HepG2 (cell line): ENCODE data around the gene SRBD1. TPM values are rescaled to one million over a fixed set of nuclear protein-coding genes. Genes with fewer than 3 reads are reported as not detected.

Experiments used
- FOSL2 ChIP-seq: sonication (generic); formaldehyde crosslinking; IDR thresholded peaks from 2 replicates; pipeline ENCODE4 v1.4.0; 2020; ENCODE audit warnings: missing genetic modification reagents
- FOXO1 ChIP-seq: sonication (generic); formaldehyde crosslinking; IDR thresholded peaks from 2 replicates; pipeline ENCODE4 v1.4.0; 2020; ENCODE audit warnings: missing genetic modification reagents
- GZF1 ChIP-seq: sonication (generic); formaldehyde crosslinking; IDR thresholded peaks from 2 replicates; pipeline ENCODE4 v1.5.1; 2020; ENCODE audit warnings: mild to moderate bottlenecking, missing genetic modification reagents
- HCFC1 ChIP-seq: fragments of 150-350 bp; IDR thresholded peaks from 2 replicates; pipeline ENCODE4 v1.6.1; 2014; ENCODE audit warnings: low read depth, low read length
- JARID2 ChIP-seq: sonication (generic); formaldehyde crosslinking; IDR thresholded peaks from 2 replicates; pipeline ENCODE4 v1.8.1; 2023; ENCODE audit warnings: missing genetic modification reagents, inconsistent platforms; ENCODE audit not compliant: insufficient replicate concordance
- KLF11 ChIP-seq: IDR thresholded peaks from 2 replicates; pipeline ENCODE4 v1.6.1; 2016; ENCODE audit warnings: missing compliant biosample characterization
- PAWR ChIP-seq: sonication (generic); formaldehyde crosslinking; IDR thresholded peaks from 2 replicates; pipeline ENCODE4 v1.4.0; 2020; ENCODE audit warnings: missing genetic modification reagents, mild to moderate bottlenecking, borderline replicate concordance
- SYNCRIP ChIP-seq: fragments of 200-400 bp; formaldehyde crosslinking; IDR thresholded peaks from 2 replicates; pipeline ENCODE4 v1.6.1; 2018; ENCODE audit warnings: mild to moderate bottlenecking, low read depth, low read length; ENCODE audit not compliant: insufficient read depth
- YEATS2 ChIP-seq: sonication (generic); formaldehyde crosslinking; IDR thresholded peaks from 2 replicates; pipeline ENCODE4 v1.4.0; 2020; ENCODE audit warnings: missing genetic modification reagents, borderline replicate concordance
- ZFYVE20 ChIP-seq: sonication (generic); formaldehyde crosslinking; IDR thresholded peaks from 2 replicates; pipeline ENCODE4 v1.8.0; 2023; ENCODE audit warnings: low read depth, mild to moderate bottlenecking, moderate library complexity, missing genetic modification reagents, borderline replicate concordance
- ZKSCAN8 ChIP-seq: IDR thresholded peaks from 2 replicates; pipeline ENCODE4 v1.6.1; 2016; ENCODE audit warnings: borderline replicate concordance, missing genetic modification reagents, missing compliant biosample characterization
- ZNF24 ChIP-seq: fragments of 450-650 bp; IDR thresholded peaks from 2 replicates; pipeline ENCODE4 v1.6.1; 2017; ENCODE audit warnings: antibody characterized with exemption, mild to moderate bottlenecking
- ZNF83 ChIP-seq: sonication (generic); formaldehyde crosslinking; IDR thresholded peaks from 2 replicates; pipeline ENCODE4 v1.4.0; 2020; ENCODE audit warnings: missing genetic modification reagents, mild to moderate bottlenecking, borderline replicate concordance
- polyA plus RNA-seq, 8 experiments: library from polyadenylated mRNA; depleted of rRNA in 3 of 8; stranded (reverse) in 7 of 8; unstranded in 1 of 8; fragments of >200 nt; fragmentation: Illumina TruSeq in 4 of 8; extraction: Trizol in 4 of 8; gene quantifications; 2 replicates each; pipeline versions ENCODE4 v1.2.1 to v1.2.3, GENCODE V29; 2011 to 2016; ENCODE audit warnings: low read depth in 4 of 8, missing spikeins in 1 of 8, mixed read lengths in 1 of 8; ENCODE audit not compliant: insufficient read depth in 1 of 8
- total RNA-seq, 5 experiments: library from RNA; depleted of rRNA; stranded (reverse); fragments of >200 nt; fragmentation: Illumina TruSeq; extraction: Trizol; gene quantifications; 2 replicates each; pipeline ENCODE4 v1.2.3, GENCODE V29; 2016; ENCODE audit warnings: low read depth in 1 of 5
- TF ChIP-seq, protein P1 (sequence below): sonication (generic); formaldehyde crosslinking; IDR thresholded peaks from 2 replicates; pipeline ENCODE4 v1.4.0; 2020; ENCODE audit warnings: missing genetic modification reagents
- TF ChIP-seq, protein P2 (sequence below): sonication (generic); formaldehyde crosslinking; IDR thresholded peaks from 2 replicates; pipeline ENCODE4 v1.4.0; 2020; ENCODE audit warnings: missing genetic modification reagents
- TF ChIP-seq, protein P3 (sequence below): sonication (generic); formaldehyde crosslinking; IDR thresholded peaks from 2 replicates; pipeline ENCODE4 v1.8.1; 2022; ENCODE audit warnings: low read depth, mild to moderate bottlenecking, missing genetic modification reagents
- TF ChIP-seq, protein P4 (sequence below): sonication (generic); formaldehyde crosslinking; IDR thresholded peaks from 2 replicates; pipeline ENCODE4 v1.8.1; 2023; ENCODE audit warnings: missing genetic modification reagents, inconsistent platforms, borderline replicate concordance
- TF ChIP-seq, protein P5 (sequence below): IDR thresholded peaks from 2 replicates; pipeline ENCODE4 v1.6.1; 2012; ENCODE audit warnings: low read length, improper control_type of control experiment

Gene SRBD1
- total and polyA plus RNA-seq, 2 of the 13 experiments (the other 11 are each of a cell fraction or from before 2014, with no cell fraction given): 3.2 to 23.9 TPM

DNA sequence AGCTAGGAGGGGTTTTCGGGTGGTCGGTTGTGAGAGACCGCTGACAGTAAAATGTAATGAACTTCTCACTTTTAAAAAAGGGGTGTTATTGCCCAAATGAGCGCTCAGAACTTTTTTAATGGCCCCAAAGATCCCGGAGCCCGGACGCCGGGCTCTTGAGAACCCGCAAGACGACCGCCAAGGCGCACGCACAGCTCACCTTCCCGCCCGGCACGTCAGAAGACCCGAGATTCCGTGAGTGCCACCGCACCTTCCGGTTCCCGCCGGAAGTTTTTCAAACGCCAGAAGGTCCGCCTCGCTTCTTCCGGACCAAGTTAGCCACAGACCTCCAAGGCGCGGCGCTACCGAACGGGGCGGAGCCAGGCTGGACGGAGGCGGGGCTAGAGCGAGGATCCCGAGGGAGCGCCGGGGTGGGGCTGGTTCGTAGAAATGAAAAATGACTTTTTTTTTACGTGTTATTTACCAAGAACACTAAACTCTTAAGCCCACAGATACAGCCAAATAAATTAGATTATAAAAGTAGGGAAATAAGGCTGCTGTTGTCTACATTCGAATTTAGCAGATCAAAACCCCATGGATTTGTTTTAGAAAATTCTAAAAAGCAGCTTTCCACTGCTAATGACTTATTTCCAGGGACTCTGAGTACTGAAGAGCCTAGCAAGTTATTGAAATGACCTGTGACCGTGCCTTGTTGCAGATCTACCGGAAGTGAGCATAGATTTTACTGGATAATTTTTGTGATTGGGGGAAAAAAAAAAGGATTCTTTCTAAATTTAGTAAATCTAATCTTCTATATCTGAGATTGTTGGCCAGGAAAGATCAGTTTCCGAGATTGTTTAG, at the start of gene SRBD1 (continued):
- TF ChIP-seq, protein P1, sequence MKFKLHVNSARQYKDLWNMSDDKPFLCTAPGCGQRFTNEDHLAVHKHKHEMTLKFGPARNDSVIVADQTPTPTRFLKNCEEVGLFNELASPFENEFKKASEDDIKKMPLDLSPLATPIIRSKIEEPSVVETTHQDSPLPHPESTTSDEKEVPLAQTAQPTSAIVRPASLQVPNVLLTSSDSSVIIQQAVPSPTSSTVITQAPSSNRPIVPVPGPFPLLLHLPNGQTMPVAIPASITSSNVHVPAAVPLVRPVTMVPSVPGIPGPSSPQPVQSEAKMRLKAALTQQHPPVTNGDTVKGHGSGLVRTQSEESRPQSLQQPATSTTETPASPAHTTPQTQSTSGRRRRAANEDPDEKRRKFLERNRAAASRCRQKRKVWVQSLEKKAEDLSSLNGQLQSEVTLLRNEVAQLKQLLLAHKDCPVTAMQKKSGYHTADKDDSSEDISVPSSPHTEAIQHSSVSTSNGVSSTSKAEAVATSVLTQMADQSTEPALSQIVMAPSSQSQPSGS (CRISPR knock-in tag): peak; percentile 55; the same call in 1 of the 2 replicates
- peak; percentile 94 for TF ChIP-seq YEATS2 (CRISPR knock-in tag)
- TF ChIP-seq GZF1: no peak
- TF ChIP-seq, protein P2, sequence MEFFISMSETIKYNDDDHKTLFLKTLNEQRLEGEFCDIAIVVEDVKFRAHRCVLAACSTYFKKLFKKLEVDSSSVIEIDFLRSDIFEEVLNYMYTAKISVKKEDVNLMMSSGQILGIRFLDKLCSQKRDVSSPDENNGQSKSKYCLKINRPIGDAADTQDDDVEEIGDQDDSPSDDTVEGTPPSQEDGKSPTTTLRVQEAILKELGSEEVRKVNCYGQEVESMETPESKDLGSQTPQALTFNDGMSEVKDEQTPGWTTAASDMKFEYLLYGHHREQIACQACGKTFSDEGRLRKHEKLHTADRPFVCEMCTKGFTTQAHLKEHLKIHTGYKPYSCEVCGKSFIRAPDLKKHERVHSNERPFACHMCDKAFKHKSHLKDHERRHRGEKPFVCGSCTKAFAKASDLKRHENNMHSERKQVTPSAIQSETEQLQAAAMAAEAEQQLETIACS (CRISPR knock-in tag): no peak
- no peak for TF ChIP-seq ZNF83 (CRISPR knock-in tag)
- TF ChIP-seq FOSL2 (CRISPR knock-in tag): peak; percentile 51; the same call in 1 of the 2 replicates
- TF ChIP-seq, protein P3, sequence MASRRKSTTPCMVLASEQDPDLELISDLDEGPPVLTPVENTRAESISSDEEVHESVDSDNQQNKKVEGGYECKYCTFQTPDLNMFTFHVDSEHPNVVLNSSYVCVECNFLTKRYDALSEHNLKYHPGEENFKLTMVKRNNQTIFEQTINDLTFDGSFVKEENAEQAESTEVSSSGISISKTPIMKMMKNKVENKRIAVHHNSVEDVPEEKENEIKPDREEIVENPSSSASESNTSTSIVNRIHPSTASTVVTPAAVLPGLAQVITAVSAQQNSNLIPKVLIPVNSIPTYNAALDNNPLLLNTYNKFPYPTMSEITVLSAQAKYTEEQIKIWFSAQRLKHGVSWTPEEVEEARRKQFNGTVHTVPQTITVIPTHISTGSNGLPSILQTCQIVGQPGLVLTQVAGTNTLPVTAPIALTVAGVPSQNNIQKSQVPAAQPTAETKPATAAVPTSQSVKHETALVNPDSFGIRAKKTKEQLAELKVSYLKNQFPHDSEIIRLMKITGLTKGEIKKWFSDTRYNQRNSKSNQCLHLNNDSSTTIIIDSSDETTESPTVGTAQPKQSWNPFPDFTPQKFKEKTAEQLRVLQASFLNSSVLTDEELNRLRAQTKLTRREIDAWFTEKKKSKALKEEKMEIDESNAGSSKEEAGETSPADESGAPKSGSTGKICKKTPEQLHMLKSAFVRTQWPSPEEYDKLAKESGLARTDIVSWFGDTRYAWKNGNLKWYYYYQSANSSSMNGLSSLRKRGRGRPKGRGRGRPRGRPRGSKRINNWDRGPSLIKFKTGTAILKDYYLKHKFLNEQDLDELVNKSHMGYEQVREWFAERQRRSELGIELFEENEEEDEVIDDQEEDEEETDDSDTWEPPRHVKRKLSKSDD (CRISPR knock-in tag): no peak
- TF ChIP-seq ZNF24: no peak
- no peak; the same call in 1 of the 2 replicates for TF ChIP-seq FOXO1 (CRISPR knock-in tag)
- TF ChIP-seq, protein P4, sequence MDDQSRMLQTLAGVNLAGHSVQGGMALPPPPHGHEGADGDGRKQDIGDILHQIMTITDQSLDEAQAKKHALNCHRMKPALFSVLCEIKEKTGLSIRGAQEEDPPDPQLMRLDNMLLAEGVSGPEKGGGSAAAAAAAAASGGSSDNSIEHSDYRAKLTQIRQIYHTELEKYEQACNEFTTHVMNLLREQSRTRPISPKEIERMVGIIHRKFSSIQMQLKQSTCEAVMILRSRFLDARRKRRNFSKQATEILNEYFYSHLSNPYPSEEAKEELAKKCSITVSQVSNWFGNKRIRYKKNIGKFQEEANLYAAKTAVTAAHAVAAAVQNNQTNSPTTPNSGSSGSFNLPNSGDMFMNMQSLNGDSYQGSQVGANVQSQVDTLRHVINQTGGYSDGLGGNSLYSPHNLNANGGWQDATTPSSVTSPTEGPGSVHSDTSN (CRISPR knock-in tag): no peak
- TF ChIP-seq, protein P5, sequence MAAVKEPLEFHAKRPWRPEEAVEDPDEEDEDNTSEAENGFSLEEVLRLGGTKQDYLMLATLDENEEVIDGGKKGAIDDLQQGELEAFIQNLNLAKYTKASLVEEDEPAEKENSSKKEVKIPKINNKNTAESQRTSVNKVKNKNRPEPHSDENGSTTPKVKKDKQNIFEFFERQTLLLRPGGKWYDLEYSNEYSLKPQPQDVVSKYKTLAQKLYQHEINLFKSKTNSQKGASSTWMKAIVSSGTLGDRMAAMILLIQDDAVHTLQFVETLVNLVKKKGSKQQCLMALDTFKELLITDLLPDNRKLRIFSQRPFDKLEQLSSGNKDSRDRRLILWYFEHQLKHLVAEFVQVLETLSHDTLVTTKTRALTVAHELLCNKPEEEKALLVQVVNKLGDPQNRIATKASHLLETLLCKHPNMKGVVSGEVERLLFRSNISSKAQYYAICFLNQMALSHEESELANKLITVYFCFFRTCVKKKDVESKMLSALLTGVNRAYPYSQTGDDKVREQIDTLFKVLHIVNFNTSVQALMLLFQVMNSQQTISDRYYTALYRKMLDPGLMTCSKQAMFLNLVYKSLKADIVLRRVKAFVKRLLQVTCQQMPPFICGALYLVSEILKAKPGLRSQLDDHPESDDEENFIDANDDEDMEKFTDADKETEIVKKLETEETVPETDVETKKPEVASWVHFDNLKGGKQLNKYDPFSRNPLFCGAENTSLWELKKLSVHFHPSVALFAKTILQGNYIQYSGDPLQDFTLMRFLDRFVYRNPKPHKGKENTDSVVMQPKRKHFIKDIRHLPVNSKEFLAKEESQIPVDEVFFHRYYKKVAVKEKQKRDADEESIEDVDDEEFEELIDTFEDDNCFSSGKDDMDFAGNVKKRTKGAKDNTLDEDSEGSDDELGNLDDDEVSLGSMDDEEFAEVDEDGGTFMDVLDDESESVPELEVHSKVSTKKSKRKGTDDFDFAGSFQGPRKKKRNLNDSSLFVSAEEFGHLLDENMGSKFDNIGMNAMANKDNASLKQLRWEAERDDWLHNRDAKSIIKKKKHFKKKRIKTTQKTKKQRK: no peak
- no peak for TF ChIP-seq SYNCRIP
- TF ChIP-seq KLF11 (CRISPR knock-in tag): no peak
- TF ChIP-seq ZKSCAN8 (CRISPR knock-in tag): no peak
- no peak for TF ChIP-seq JARID2 (CRISPR knock-in tag)
- TF ChIP-seq ZFYVE20: no peak
- peak; percentile 37; the same call in 1 of the 2 replicates for TF ChIP-seq HCFC1
- TF ChIP-seq PAWR: no peak
